PC-3 (cell line): Measurements from ENCODE around the gene SENP5.

Source experiments
- EZH2 ChIP-seq: fragments of 300-600 bp; sonication (generic); IDR thresholded peaks from one replicate; pipeline ENCODE4 v1.6.1; 2017; ENCODE audit warnings: antibody characterized with exemption, mild to moderate bottlenecking, low read length; ENCODE audit not compliant: unreplicated experiment
- EZH2phosphoT487 ChIP-seq: fragments of 300-600 bp; sonication (generic); IDR thresholded peaks from 2 replicates; pipeline ENCODE4 v1.6.1; 2018; ENCODE audit warnings: mild to moderate bottlenecking, antibody characterized with exemption, low read length, borderline replicate concordance
- TF ChIP-seq, protein P1 (sequence below): fragments of 300-600 bp; sonication (generic); conservative IDR thresholded peaks from 2 replicates; pipeline ENCODE4 v1.5.1; 2017; ENCODE audit warnings: antibody characterized with exemption, low read depth, mild to moderate bottlenecking, low read length

DNA sequence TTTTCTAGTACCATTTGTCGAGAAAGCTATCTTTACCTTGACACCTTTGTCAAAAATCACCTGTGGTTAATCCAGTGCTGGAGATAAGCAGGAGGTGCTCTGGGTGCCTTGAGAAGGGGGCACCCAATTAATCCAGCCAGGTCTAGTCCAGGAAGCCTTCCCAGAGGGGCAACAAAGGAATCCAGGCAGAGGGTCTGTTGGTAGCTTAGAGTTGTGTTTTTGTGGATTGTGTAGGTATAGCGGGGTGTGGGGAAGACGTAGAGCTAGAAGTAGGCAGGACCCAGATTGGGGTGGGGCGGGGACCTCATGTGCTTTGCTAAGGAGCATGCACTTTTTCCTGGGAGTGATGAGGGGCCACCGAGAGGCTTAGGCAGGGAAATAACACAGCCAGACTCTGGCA, 106.9 kb downstream of the SENP5 start:
- TF ChIP-seq, protein P1, sequence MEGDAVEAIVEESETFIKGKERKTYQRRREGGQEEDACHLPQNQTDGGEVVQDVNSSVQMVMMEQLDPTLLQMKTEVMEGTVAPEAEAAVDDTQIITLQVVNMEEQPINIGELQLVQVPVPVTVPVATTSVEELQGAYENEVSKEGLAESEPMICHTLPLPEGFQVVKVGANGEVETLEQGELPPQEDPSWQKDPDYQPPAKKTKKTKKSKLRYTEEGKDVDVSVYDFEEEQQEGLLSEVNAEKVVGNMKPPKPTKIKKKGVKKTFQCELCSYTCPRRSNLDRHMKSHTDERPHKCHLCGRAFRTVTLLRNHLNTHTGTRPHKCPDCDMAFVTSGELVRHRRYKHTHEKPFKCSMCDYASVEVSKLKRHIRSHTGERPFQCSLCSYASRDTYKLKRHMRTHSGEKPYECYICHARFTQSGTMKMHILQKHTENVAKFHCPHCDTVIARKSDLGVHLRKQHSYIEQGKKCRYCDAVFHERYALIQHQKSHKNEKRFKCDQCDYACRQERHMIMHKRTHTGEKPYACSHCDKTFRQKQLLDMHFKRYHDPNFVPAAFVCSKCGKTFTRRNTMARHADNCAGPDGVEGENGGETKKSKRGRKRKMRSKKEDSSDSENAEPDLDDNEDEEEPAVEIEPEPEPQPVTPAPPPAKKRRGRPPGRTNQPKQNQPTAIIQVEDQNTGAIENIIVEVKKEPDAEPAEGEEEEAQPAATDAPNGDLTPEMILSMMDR: no peak
- no peak for TF ChIP-seq EZH2
- TF ChIP-seq EZH2phosphoT487: no peak
